ENCODE results near the gene STMN1.

DNA sequence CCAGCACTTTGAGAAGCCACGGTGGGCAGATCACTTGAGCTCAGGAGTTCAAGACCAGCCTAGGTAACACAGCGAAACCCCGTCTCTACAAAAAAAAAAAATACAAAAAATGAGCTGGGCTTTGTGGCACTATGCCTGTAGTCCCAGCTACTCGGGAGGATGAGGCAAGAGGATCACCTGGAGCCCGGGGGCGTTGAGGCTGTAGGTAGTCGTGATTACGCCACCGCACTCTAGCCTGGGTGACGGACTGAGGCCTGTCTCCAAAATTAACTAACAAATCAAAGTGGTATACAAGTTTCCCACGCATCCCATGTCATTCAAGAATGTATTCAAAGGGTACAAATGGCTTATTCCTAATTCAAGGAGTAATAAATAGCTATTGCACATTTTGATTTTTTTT lies 49.4 kb downstream of the STMN1 start:
- TF ChIP-seq JUNB (IDR thresholded peaks at IDR 0.05; ENCODE audit: unreplicated experiment) (no peak), CREB1 (CRISPR knock-in tag; IDR thresholded peaks at IDR 0.05; ENCODE audit: low read depth) (no peak)

All from GM23338 (cell line).